Kidney epithelial cell (primary cell): ENCODE data around the gene TBC1D25. TPM values are rescaled to one million over a fixed set of nuclear protein-coding genes. Genes with fewer than 3 reads are reported as not detected.

ENCODE experiments used
- DNase-seq: peaks from one replicate; pipeline ENCODE4 v3.0.0-alpha.2; 2010; ENCODE audit warnings: low read depth
- H3K27me3 ChIP-seq: 2 replicates; pipeline ENCODE4 v1.6.0; 2011; ENCODE audit warnings: low read length; ENCODE audit not compliant: control insufficient read depth, insufficient read depth
- H3K36me3 ChIP-seq: 2 replicates; pipeline ENCODE4 v1.5.1; 2011; ENCODE audit warnings: low read length; ENCODE audit not compliant: control insufficient read depth, insufficient read depth
- H3K4me3 ChIP-seq: 2 replicates; pipeline ENCODE4 v1.5.1; 2011; ENCODE audit warnings: low read depth, mild to moderate bottlenecking, control low read depth, low read length
- total RNA-seq: library from RNA; depleted of rRNA; stranded (reverse); fragments of >200 nt; gene quantifications from 2 replicates; pipeline ENCODE4 v1.2.3, GENCODE V29; 2015
- TF ChIP-seq, protein P1 (sequence below): IDR thresholded peaks from 2 replicates; pipeline ENCODE4 v1.5.1; 2011; ENCODE audit warnings: mild to moderate bottlenecking, moderate library complexity, low read length, control low read depth, inconsistent platforms; ENCODE audit not compliant: insufficient read depth, poor library complexity, severe bottlenecking

Gene TBC1D25
- total RNA-seq, 1 donor from 2014 or later: 6.6 TPM

DNA sequence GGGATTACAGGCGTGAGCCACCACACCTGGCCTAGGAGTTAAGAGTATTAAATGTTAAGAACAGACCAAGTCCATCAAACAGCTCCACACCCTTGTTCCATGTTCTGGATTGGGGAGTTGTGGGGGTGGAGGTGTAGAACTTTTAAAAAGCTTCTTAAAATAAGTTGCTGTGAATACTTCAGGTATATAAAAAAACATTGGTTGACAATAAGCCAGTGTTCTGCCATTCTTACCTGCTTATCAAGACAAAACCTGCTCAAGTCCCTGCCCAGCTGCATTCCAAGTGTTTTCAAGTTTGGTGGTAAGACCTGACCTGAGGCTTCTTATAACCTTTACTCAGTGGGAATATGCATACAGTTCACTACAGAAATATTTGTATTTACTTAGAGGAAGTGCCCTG is 41.1 kb downstream of the TBC1D25 start:
- Histone ChIP-seq H3K36me3 (no peaks in the 10 kb centered on the region), H3K4me3 (no peak overlapping the region), H3K27me3 (no peaks in the 10 kb centered on the region)
- TF ChIP-seq, protein P1, sequence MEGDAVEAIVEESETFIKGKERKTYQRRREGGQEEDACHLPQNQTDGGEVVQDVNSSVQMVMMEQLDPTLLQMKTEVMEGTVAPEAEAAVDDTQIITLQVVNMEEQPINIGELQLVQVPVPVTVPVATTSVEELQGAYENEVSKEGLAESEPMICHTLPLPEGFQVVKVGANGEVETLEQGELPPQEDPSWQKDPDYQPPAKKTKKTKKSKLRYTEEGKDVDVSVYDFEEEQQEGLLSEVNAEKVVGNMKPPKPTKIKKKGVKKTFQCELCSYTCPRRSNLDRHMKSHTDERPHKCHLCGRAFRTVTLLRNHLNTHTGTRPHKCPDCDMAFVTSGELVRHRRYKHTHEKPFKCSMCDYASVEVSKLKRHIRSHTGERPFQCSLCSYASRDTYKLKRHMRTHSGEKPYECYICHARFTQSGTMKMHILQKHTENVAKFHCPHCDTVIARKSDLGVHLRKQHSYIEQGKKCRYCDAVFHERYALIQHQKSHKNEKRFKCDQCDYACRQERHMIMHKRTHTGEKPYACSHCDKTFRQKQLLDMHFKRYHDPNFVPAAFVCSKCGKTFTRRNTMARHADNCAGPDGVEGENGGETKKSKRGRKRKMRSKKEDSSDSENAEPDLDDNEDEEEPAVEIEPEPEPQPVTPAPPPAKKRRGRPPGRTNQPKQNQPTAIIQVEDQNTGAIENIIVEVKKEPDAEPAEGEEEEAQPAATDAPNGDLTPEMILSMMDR: no peak
- no peak for DNase-seq

DNA sequence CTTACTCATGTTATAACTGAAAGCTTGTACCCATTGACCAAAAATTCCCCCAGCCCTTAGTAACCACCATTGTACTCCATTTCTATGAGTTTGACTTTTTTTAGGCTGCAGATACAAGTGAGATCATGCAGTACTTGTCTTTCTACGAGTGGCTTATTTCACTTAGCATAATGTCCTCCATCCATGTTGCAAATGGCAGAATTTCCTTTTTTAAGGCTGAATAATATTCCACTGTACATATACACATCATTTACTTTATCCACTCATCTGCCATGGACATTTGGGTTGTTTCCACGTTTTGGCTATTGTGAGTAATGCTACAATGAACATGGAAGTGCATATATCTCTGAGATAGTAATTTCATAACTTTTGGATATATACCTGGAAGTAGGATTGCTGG is 45.2 kb downstream of the TBC1D25 start:
- DNase-seq: no peak
- Histone ChIP-seq H3K36me3 (no peaks in the 10 kb centered on the region), H3K4me3 (no peak overlapping the region), H3K27me3 (no peaks in the 10 kb centered on the region)
- TF ChIP-seq, protein P1: no peak

DNA sequence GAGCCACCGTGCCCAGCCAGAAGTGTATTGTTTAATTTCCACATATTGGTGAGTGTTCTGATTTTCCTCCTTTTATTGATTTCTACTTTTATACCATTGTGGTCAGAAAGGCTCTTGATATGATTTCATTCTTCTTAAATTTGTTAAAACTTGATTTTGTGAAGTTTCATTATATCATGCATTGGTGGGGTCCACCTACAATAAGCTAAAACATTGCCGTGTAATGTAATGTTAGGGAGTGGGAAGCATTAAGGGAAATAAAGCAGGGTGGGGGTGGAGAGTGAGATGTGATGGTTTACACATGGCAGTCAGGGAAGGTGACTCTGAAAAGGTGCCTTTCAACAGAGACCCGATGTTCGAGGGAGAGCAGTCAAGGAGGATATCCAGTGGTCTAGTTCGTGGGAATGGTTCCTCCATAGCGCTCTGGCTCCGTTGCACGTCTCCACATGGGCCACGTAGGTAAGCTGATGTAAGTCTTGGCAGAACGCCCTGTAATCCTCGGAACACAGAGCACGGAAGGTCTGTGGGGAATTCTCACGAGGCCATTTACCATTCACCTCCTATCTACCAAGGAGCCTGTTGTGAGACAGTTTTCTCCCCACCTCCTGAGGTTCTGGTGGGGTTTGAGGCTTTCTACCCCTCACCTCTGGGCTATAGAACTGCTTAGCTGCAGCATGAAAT is 50.1 kb downstream of the TBC1D25 start:
- Histone ChIP-seq H3K4me3 (no peak overlapping the region), H3K36me3 (no peaks in the 10 kb centered on the region), H3K27me3 (no peaks in the 10 kb centered on the region)
- no peak for DNase-seq
- TF ChIP-seq, protein P1: no peak

DNA sequence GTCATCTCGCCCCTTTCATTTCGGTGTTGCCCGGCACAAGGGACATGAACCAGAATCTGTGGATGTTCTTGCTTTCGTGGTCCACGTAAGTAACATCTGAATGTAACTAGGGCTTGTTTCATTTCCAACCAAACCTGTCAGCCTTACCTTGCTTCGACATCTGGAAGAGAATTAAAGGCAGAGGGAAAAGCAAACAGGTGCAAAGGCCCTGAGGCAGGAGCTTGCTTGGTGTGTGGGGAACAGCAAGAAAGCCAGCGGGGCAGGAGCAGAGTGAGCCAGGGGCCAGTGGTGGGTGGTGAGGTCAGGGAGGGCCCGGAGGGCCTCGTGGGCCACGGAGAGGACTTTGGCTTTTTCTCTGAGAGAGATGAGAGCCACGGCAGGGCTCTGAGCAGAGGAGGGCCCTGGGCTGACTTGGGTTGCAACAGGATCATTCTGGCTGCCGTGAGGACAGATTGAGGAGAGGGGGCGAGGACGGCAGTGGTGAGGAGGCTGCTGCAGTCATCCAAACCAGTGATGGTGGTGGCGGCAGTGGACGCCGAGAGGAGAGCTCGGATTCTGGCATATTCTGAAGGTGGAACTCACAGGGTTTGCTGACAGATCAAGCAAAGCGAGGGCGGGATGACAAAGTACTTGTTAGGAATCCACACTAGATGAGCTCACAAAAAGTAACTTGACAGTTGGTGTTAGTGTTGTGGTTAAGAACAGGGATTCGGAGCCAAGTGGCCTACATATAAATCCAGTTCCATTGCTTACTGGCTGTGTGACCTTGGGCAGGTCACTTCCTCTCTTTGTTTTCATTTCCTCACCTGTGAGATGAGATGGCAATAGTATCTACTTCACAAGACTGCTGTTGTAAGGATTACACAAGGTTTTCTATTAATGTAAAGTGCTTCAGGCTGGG is 50.9 kb downstream of the TBC1D25 start:
- Histone ChIP-seq H3K36me3 (no peaks in the 10 kb centered on the region), H3K27me3 (no peaks in the 10 kb centered on the region), H3K4me3 (no peak overlapping the region)
- DNase-seq: no peak
- TF ChIP-seq, protein P1: no peak

DNA sequence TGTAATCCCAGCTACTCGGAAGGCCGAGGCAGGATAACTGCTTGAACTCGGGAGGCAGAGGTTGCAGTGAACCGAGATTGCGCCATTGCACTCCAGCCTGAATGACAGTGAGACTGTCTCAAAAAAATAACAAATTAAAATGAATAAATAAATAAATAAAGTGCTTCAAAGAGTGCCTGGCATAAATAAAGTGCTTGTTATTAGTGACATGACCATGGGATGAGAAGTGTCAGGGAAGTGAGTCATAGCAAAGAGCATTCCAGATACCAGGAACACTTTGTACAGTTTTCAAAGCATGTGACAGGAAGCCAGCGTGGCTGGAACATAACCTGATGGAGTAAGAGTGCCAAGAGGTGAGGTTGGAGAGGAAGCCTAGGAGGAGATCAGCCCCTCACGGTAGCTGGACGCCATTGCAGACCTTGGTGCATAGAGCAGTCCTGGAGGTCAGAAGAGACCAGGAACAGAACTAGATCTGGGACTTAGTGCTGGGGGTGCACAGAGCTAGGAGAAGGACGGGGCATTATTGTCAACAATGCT is 51.8 kb downstream of the TBC1D25 start:
- peak; percentile 37 for DNase-seq
- Histone ChIP-seq H3K27me3 (no peaks in the 10 kb centered on the region), H3K4me3 (no peak overlapping the region), H3K36me3 (no peaks in the 10 kb centered on the region)
- TF ChIP-seq, protein P1: no peak
